Measurements from ENCODE around the gene PAAF1.
"Not testable (repeated sequence)": the region's sequence is repeated elsewhere in the genome, so short reads cannot be mapped to it uniquely, and the experiment has no call there.

PAAF1 gene

DNA sequence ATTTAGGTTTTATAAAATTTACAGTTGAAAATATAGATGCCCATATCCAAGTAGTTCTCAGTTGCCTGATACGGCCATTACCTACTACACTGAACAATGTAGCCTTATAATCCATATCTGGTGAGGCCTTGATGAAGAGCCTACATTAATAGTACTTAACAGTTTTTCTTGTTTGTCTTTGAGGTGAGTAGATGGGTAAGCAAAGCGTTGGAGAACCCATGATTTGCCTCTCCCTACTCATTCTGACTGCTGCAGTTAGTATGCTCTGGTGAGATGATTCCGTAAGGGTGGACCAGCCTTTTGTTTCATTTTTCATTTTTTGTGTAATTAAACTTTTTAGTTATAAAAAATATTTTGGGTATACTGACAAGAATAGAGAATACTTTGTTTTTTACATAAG lies 11.4 kb downstream of the PAAF1 start:
- no peak for DNase-seq

DNA sequence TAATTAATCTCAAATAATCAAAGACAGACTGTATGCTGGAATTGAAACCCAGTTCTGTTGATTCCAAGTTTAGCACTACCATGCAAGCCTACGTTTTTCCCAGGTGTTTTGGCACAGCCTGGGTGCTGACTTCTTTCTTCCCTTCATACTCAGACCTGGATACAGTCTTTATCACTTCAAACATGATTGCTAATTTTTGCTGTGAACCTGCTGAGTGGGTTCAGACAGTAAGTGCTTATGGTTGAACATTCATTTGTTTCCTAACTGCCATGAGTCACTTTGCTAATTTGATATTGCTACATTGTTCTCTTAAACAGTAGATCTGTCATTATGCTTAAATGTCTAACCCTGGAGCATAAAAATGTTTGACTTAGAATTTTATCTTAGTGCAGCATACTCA lies 12.2 kb downstream of the PAAF1 start:
- no peak for DNase-seq

DNA sequence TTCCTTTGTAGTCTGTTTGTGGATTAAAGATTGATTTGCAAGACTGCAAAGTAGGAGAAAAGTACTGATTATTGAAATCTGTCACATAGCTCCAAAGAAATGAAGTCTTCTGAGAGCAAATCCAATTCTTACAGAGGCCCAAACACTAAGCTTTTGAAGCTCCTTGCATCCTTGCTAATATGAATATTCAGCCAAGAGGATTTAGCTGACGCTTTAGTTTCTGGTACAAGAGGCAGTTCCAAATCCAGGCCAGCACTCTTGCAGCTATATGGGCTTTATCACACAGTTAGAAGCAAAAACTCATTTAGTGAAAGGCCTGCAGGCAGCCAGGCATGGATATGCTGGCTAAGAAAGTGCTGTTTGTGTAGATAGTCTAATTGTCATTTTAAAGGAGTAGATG lies 12.7 kb downstream of the PAAF1 start:
- DNase-seq: no peak

DNA sequence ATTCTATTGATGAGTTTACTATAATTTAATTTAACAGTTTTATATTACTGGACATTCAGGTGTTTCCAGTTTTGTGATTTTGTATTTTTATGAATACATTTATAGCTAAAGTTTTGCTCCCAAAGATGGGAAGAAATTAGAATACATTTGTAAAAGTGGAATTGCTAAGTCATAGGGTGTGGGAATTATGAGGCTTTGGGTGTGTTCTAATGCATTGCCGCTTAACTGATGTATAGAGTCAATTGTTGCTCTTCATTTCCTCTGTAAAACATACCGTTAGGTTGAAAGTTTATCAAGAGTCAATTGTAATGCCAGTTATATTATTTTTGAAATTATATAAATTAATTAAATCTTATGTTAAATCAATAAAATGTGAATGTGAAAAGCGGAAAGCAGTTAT lies 16.2 kb downstream of the PAAF1 start:
- no peak for DNase-seq

DNA sequence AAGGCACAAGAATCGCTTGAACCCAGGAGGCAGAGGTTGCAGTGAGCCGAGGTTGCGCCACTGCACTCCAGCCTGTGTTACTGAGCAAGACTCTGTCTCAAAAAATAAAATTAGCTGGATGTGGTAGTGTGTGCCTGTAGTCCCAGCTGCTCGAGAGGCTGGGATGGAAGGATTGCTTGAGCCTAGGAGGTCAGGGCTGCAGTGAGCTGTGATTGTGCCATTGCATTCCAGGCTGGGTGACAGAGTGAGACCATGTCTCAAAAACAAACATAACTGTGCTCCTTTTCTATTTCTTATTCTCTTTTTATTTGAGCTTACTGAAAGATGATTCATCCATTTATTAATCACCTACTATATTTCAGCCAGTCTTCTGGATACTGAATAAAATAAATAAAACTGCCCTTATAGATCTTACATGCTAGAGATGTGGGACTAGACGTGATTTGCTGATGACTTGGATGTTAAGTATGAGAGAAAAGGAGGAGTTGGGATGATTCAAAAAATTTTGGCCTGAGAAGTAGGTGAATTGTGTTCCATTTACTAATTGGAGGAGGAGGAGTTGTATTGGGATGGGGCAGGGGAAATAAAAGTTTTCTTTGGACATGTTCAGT lies 18.0 kb downstream of the PAAF1 start:
- no peak for DNase-seq

DNA sequence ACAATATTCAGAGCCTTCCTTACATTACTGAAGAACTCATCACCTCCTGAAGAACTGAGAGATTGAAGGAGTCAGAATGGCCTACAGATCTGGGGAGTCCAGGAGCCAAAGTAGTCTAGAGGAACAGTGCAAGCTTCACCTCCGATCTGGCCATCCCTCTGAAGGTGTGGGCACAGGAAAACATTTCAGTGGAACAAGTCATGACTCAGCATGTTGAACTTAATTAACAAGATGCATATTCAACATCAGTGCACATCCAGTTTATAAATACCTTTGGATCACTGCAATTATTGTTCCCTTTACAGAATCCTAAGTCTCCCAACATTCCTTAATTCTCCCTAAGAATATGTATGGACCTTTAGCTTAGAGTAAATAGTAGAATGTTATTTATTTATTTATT lies 25.5 kb downstream of the PAAF1 start:
- no peak for DNase-seq

DNA sequence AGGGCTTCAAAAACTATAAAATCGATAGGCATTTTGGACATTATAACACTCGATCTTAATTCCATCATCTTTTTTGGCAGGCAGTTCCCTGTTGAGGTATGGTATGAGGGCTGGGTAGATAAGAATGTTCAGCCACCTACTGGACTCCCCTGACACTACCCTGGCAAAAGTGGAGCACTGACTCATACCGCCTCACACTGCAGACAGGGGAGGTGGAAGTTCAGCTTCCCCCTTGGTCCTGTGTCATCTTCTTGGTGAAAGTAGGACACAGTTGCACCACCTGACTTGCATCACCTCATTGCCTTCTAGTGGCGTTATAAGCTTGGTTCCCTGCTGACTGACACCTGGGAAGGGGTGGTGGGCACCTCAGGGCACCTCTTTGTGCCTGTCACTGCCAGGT lies 30.4 kb downstream of the PAAF1 start:
- DNase-seq: peak; percentile 29 to 74 (median 64)

DNA sequence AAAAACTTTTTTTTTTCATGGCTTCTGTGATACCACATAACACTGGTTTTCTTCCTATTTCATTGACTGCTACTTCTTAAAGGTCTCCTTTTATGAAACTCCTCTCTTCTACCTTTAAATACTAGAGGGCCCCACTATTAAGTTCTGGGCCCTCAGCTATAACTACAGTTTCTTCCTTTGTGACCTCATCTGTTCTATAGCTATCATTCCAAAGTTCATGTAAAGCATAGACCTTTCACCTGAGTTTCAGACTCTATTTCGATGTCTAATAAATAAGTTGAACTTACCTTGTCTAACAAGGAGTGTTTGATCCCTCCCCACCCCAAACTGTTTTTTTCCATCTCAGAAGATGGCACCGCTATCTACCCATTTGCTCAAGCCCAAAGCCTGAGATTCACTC lies 35.2 kb downstream of the PAAF1 start:
- no peak for DNase-seq

DNA sequence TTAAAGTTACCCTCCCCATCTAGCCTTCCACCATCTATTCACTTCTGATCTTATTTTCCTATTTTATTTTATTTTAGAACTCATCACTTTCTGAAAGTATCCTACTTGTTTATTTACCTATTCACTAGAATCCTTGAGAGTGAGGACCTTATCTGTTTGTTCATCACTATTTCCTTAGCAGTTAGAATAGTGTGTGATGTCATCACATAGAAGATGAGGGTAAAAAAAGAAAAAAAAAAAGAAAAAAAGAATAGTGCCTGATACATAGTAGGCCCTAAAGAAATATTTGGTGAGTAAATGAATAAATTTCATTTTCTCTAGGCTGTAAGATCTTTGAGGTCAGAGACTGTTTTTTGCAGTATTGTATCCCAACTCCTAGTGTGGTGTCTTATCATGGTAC lies 36.7 kb downstream of the PAAF1 start:
- no peak for DNase-seq

DNA sequence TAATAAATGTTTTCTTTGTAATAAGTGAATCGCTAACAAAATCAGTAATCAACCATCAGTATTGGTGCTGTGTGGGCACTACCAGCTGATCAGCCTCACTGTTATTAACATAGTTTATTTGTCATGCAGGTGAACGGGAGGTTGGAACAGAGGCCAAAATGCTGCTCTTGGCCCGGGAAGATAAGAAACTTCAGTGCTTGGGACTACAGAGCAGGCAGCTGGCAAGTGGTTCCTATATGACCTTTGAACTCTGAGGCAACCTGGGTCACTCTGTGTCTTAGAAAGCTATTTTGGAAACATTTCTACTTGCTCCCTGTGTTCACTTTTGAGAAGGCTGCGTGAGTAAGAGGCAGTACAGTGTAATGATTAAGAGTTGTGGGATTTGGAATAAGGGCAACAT lies 37.5 kb downstream of the PAAF1 start:
- DNase-seq: no peak

DNA sequence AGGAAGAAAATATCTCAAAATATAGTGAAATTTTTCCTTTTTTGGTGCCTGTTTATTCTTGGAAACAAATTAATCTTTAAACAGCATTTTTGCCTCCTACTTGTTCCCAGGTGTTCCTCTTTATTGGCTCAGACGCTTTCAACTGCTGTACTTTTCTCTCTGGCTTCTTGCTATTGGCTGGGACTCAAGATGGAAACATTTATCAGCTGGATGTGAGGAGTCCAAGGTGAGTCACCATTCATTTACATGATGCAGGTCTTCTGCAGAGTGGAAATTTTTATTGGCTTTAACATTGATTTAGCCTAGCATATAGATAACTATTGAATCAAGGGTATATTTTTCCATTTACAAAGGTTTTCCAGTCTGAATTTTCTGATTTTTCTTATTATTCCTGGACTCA lies 39.6 kb downstream of the PAAF1 start:
- no peak for DNase-seq

DNA sequence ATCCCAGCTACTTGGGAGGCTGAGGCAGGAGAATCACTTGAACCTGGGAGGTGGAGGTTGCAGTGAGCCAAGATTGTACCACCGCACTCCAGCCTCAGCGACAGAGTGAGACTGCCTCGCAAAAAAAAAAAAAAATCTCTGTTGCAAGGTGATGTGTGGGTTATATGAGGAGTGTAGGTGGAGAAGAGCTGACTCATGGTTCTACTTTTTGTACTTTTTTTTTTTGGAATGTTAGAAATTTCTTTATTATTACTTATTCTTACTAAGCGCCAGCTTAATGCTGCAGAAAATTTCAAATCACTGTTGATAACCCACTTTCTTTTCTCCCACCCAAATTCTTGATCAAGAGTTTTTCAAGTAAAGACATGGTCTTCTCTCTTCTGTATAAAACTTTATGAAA lies 44.4 kb downstream of the PAAF1 start:
- DNase-seq: no peak

DNA sequence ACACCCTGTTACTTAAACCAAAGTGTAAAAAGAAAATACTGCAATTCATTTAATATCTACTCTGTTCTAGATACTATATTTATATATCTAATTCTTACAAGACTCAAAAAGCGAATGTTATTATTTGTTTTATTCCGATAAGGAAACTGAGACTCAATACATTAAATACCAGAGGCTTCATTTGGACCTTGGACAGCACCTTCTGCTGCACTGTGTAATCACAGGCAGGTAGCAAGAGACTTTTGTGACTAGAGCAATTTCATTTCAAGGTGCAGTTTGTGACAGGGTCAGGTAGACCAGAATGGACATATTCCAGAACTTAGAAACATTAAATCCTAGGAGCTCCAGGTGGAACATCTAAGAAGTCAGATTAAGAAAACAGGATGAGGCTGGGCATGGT lies 52.6 kb downstream of the PAAF1 start:
- DNase-seq: no peak

DNA sequence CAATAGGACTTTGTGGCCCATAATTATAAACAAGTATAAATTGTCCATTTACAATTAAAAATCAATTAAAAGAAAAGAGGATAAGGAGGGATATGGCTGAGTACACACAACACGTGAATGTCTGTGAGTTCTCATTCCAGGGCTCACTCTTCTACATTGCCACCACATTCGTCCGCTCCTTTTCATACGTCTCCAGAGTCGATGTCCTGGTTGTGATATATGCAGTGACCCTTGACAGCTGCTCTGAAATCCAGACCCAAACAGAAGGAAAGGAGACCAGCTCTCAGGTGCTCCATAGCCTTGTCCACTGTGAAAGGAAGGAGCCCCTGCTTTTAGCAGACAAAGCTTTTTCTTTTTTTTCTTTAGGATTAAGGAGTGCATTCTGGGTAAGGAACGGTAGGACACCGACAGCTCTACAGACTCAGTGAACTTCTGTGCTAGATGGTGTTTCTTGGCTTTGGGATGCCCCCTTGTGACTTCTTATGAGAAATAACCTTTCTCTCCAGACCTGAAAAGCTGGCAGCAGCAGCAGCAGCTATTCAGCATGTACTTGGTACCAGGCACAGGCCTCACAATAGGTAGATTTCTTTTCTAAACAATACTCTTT lies 54.3 kb downstream of the PAAF1 start:
- DNase-seq: peak; percentile 35 to 61 (median 55)

DNA sequence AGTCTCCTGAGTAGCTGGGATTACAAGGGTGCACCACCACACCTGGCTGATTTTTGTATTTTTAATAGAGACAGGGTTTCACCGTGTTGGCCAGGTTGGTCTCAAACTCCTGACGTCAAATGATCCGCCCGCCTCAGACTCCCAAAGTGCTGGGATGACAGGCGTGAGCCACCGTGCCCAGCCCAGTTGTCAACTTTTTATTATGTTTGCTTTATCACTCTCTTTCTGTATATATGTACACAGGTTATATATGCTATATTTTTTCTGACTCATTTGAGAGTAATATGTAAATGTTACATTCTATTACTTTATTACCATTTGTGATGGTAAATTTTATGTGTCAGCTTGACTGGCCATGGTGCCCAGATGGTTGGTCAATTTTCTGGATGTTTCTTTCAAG lies 55.2 kb downstream of the PAAF1 start:
- no peak for DNase-seq

DNA sequence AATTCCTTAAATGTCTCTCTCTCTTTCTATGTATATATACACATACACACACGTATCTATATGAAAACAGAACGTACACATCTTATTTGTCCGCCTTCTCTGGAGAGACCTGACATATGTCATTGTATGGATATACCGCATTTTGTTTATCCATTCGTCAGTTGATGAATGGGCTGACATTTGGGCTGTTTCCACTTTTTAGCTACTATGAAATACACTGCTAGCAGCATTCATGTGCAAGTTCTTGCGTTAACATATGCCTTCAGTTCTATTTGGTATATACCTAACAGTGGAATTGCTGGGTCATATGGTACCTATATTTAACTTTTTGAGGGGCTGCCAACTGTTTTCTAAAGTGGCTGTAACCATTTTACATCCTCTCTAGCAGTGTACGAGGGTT lies 56.0 kb downstream of the PAAF1 start:
- no peak for DNase-seq

DNA sequence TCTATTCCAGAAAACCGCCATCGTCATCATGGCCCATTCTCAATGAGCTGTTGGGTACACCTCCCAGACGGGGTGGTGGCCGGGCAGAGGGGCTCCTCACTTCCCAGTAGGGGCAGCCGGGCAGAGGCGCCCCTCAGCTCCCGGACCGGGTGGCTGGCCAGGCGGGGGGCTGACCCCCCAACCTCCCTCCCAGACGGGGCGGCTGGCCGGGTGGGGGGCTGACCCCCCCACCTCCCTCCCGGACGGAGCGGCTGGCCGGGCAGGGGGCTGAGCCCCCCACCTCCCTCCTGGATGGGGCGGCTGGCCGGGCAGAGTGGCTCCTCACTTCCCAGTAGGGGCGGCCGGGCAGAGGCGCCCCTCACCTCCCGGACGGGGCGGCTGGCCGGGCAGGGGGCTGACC lies 59.2 kb downstream of the PAAF1 start:
- DNase-seq: not testable (repeated sequence)

DNA sequence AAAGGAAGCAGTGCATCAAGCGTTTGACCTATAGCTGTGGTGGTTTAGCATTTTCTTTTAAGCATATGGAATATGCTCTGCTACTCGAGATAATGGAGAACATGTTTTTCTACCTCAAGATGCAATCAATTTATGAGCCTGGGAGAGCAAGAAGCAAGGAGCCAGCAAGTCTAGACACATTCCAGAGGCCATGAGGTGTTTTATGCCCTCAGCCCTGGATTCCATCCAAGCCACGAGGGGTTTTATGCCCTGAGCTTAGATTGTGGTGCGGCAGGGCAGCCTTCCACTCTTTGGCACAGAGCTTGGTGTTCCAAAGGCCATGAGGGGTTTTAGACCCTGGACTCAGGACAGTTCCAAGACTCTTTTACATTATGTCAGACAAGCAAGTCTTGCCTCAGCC lies 62.3 kb downstream of the PAAF1 start:
- no peak for DNase-seq

DNA sequence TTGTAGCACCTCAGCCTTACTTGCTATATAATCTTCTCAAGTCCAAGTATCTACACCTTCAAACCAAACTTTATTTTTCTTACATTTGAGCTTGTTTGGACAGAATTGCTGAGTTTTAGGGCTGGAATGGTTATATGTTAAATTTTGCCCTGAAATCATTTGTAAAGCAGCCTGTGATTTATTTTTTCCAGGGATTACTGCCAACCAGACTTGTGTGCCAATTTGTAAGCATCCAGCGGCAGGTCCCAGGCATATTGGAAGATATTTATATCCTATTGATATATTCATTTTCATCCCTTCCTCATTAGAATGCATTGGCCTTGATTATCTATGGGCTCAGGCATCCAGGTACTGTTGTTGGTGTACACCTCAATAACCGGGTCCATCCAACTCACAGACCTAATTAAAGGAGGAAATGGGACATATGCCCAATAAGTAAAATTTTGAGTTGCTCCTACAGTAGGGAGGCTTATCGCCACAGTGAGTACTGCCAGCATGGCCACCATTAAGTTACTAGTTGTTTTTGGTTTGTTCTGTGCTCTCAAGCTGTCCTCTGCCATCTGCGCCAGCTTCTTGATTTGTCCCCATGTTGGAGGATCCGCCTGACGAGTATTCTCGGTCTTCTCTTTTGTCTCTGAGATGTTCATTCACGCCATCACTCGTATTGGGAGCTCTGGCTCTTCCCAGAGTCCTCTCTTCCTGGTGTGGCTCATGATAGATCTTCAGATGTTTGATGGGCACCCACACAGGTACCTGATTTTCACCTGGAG lies 64.2 kb downstream of the PAAF1 start:
- no peak for DNase-seq

DNA sequence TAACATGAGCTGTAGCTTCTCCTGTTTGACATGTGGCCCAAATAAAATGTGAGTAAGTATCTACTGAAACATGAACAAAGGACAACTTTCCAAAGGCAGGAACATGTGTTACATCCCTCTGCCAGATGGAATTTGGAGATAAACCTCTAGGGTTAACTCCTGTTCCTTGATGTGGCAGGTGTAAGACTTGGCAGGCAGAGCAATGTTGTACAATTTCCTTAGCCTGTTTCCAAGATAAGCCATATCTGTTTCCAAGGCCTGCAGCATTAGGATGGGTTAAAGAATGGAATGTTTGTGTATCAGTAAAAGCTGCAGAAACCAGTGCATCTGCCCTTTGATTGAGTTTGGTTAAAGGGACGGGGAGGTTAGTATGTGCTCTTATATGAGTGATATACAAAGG lies 65.2 kb downstream of the PAAF1 start:
- DNase-seq: no peak

DNA sequence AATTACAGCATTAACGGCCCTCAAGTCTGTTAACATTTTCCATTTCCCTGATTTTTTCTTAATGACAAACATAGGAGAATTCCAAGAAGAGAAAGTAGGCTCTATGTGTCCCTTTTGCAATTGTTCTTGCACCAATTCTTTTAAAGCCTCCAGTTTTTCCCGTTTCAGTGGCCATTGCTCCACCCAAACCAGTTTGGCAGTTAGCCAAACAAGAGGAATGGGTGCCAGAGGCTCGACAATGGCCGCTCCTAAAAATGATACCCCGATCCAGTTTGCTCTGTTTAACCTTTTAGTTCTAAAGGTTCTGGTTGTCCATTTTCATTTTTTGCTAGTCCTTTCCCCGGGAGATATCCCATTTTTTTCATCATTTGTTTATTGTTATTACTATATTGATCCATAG lies 67.3 kb downstream of the PAAF1 start:
- no peak for DNase-seq

DNA sequence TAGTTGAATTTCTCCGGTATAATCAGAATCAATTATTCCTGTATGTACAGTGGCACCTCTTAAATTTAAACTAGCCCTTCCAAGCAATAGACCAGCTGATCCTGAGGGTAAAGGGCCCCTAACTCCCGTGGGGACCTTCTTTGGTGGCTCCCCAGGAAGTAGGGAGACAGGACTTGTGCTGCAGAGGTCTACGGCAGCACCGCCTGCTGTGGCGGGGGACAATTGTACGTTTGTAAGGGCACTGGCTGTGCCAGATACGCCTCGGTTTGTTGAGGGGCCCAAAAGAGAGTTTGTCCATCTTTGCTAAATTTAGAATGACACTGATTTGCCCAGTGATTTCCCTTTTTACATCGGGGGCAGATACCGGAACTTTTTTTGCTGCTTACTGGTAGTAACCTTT lies 68.1 kb downstream of the PAAF1 start:
- no peak for DNase-seq

DNA sequence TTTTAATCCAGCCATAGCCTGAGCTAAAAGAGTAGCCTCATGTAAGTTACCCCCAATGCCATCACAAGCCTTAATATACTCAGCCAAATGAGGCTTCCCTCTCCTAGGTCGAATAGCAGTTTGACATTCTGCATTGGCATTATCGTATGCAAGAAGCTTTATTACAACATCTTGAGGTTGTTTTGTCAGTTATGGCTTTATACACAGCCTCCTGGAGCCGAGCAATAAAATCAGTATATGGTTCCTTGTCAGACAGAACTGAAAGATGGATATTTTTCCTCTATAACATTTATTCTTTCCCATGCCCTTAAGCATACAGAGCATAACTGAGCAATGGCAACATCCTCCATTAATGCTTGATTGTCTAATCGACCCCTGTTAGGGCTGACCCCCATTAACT lies 68.6 kb downstream of the PAAF1 start:
- no peak for DNase-seq

DNA sequence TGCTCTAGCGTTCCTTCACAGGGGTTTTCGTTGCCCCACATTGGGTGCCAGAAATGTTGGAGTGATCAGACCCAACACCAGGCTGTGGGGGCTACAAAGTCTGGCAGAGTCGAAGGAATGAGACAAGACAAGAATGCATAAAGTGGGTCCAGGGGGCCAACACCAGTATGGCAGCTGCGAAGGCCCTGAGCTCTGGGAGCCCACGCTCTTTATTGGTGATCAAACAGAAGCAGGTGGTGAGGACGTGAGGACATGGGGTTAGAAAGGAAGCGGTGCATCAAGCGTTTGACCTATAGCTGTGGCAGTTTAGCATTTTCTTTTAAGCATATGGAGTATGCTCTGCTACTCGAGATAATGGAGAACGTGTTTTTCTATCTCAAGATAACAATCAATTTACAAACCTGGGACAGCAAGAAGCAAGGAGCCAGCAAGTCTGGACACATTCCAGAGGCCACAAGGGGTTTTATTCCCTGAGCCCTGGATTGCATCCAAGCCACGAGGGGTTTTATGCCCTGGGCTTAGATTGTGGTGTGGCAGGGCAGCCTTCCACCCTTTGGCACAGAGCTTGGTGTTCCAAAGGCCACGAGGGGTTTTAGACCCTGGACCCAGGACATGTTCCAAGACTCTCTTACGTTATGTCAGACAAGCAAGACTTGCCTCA lies 70.1 kb downstream of the PAAF1 start:
- no peak for DNase-seq

Measured in suppressor macrophage (primary cell).